AG20443 (cell line): Measurements from ENCODE around the gene ARID1B.

Experiments used
- DNase-seq: peaks from one replicate; pipeline ENCODE4 v3.0.0; 2012; ENCODE audit warnings: low spot score, mixed read lengths

Gene ARID1B

DNA sequence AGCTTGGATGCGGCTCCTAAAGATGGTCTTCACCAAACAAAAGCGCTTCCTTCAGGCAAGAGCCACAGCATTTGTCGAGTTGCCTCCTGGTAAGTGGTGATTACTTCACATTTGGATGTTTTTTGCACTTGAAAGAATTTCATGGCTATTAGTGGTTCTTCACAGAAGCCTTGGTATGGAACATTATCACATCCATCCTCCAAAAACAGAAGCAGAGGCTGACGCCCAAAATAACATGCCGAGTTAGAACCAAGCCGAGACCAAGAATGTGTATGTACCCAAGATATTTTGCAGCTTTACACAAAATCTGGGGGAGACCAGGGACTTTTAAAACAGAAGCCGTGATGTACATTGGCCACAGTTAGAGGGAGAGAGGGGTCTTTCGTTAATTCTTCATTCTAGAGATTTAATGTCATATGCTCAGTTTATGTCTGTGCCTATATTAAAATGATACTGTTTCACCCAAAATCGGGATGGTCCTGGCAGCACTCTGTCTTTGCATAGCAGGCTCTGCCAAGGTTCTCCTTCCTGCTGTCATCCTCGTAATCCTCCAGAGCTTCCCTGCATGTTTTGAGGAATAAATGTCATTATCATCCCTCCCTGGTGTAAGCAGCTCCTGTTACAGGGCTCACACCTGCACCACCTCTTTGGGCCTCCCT is 436.9 kb downstream of the ARID1B start:
- no peak for DNase-seq

DNA sequence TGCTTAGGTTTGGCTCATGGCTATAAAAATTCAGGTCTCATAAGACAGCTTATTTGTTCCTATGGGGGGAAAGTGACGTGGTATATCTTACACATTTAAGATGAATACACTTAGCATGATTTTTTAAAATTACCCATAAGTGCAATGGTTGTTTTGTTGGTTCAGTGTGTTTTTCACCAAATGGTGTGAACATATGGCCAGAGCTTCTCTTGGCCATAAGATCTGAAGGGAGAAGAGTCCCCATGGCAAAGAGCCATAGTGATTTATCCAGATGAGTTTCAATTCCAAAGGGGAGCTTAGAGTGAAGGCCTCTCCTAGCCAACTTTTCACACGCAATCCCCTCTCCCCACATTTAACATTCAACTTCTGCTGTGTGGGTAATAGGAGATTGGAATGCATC is 438.5 kb downstream of the ARID1B start:
- no peak for DNase-seq

DNA sequence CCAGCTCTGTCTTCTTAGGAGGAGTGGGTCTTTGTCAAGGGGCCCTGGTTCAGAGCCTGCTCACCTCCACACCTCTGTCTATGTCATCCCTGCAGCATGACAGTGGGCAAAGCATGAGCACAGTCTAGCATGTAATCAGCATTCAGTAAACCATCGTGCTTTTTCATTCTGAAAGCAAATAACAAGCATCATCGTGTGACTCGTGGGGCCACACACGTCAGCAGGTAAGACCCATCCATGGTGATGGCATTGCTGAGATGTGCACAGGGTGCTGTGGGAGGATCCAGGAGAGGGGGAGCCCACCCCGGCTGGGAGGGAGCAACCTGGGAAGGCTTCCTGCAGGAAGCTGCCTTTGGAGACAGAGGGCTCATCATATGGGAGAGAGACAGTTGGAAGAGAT is 439.4 kb downstream of the ARID1B start:
- DNase-seq, result no peak

DNA sequence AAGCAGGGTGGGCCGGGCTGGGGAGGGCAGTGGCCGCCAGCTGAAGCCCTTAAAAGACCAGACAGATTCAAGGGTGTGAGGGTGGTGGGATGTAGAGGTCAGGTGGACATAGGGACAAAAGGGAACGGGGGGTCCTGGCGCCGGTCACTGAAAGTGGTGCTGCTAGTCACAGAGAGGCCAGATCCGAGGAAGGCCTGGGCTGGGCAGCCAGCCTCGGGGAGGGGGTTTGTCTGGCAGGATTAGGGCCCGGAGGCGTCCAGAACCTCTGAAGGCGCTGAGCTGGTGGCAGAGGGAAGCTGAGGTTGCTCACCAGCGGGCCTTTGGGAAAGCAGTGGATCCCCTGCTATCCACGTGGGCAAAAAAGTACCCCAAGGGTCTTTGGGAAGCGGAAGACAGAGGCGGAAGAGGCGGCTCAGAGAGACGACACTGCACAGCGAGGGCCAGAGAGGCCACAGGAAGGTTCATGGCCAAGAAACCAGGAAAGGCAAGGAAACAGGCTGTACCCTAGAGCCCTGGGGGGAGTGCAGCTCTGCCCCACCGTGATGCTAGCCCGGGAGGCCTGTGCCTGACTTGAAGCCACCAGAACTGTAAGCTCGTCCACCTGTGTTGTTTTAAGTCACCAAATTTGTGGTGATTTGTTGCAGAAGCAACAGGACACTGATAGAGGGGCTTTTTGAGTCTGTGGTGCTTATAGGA is 440.2 kb downstream of the ARID1B start:
- no peak for DNase-seq

DNA sequence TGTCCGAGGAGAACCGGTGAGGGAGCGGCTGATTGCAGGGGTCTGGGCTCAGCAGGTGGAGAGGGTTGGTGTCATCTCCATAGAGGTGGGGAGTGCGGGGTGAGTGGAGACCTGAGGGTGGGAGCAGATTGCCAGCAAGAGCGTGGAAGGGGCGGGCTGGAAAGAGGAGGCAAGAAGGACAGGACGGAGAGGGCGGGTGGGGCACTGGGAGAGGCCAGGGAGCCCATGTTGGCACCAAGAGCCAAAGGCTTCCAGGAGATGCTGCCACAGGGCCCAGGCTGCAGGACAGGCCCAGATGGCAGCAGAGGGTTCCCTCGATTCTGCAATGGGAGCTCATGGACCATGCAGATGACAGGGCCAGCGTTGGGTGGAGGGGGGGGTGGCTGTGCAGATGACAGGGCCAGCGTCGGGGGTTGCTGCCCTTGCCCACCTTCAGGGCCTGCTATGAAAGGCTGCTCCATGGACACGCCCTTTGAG is 440.8 kb downstream of the ARID1B start:
- DNase-seq, result no peak

DNA sequence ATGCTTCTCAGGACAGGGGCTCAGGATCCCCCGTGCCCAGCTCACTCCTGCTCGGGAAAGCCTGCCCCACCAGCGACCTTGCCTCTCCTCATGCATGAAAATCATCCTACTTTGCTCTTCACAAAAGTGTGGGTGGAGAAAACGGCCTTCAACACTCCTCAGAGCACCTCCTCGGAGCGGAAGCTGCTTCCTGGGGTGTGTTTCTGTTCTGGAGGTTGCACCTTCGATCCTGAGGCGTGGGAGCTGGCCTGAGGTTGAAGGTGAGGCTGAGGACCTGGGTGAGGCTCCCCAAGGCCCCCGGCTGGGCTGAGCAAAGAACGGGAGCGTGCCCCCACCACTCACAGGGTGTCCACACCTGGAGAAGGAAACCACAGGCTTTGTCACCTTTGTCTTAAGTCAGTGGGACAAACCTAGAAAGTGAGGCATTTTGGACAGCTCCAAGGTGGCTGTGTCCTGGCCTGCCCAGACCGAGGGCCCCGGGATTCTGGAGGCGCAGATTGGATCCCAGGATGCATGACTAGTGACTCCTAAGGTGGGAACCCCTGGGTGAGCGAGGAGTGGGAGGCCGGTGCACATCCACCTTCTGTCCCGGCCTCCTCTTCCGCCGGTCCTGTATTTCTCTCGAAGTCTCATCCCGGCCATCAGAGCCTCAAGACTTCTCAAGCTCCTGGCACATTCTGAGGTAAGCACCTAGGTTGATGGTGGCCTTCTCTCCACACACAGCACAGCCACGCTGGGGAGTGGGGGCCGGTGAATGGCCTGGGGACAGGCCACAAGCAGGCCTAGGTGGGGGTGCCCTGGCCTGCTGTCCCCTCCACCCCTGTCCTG is 441.4 kb downstream of the ARID1B start:
- DNase-seq, result no peak

DNA sequence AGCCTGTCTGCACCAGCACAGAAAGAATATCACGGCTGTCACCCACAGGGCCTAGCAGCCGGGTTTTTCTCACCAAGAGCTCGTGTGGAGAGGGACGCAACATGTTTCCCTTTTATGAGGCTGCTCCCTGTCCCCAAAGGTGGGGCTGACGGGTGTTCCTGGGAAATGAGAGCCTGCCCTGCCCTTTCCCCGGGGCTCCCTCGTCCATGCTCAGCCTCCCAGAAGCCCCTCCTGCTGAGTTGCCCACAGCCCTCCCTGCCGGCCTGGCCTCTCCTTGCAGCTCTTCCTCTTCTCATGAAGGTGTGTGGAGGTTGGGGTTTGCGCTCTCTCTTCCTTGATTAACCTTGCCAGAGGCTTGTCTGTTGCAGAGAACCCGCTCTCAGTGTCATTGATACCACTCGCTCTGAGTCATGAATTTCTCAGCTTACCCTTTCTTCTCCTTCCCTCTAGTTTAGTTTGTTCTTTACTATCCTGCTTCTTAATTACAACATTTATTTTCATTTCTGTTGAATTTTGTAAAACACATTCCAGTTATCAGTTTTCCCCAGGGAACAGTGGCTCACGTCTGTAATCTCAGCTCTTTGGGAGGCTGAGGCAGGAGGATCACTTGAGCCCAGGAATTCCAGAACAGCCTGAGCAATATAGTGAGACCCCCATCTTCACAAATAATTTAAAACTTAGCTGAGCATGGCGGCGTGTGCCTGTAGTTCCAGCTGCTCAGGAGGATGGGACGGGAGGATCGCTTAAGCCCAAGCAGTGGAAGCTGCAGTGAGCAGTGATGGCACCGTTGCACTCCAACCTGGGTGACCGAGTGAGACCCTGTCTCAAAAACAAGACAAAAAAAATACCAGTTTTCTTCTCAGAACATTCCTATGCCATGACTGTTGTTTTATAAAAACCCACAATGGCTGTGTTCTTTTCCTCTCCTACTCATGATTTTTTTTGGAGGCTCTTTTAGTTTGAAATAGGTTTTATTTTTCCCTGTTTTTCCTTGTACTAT is 442.3 kb downstream of the ARID1B start:
- no peak for DNase-seq

DNA sequence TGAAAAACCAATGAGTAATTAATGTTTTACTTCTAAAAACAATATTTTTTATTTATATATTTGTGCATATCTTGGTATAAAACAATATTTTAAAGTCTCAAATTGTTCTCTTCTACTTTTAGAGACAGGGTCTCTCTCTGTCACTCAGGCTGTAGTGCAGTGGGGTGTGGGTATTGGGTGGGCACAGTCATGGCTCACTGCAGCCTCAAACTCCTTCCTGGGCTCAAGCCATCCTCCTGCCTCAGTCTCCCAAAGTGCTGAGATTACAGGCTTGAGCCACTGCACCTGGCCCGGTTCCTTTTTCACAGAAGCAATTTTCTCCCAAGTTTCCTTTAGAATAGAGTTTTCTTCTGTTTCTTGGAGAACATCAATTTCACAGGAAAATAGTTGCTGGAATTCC is 443.3 kb downstream of the ARID1B start:
- no peak for DNase-seq

DNA sequence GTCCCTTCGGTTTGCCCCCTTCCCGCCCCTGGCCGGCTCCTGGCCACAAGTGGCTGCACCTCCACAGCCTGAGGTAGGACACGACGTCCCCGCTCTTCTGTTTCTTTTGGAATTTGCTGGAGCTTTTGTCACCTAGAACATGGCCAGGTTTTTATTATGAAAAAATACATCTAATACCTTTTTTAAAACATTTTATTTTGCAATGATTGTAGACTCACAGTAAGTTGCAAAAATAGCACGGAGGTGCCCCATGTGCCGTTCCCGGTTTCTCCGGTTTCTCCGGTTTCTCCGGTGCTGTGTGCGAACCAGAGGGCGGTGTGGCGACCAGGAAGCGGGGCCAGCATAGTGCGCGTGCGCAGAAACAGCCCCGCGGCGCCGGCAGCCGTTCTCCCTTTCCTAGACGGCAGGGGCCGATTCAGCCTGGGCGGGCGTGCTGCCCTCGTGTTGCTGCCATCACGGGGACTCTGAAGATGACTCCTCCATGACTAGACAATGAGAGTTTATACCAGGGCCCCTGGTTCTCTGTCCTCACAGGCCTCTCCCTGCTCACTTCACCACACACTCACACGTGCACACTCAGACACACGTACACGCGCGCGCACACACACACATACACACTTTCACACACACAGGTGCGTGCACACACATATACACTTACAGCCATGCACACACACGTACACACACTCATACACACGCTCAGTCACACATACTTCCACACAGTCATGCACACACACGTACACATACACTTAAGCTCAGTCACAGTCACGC is 444.1 kb downstream of the ARID1B start:
- peak; percentile 97 for DNase-seq

DNA sequence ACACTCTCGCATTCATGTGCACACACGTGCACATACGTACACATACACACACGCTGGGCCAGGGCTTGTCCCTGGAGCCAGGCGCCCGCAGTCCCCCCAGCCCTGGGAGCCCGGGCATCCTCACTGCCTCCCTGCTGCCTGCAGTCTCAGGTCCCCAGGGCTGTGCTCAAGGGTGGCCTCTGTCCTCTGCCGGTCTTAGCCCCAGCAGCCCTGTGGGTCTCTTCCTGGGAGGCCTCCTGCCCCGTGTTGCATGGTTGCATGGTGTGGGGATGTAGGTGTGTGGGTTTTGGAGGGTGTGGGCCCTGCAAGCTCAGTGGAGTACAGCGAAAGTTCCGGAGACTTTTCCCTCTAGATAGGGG is 444.6 kb downstream of the ARID1B start:
- no peak for DNase-seq

DNA sequence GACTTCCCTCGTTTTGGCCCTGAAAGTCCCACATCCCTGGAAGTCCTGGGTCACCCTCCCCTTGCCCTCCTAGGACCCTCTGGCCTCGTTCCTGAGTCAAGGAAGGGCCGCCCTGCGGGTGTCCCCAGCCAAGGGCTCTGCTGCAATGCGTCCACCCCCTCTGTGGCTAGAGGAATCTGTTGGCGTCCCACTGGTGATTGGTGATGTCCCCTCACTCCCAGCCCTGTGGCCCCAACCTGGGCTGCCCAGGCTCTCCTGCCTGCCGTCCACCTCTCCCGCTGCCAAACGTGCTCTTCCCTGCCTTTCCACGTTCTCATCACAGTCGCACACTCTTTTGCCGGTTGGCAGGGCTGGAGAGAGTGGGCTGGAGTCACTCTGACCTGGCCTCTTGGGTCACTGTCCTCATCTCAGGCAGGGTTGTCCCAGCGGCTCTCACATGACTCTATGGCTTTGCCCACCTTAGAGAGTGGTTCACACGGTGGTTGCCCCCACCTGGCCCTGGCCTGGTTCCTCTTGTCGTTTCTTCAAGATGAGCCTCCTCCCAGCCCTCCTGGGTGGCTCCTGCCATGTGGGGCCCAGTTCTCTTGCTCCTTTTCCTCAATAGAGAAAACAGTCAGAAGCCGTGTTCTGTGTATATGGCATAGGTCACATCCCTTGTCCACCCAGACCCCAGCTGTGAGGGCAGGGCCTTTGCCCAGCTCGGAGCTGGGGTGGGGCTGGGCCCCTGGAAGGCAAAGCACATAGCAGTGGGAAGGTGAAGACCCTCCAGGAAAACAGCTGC is 445.2 kb downstream of the ARID1B start:
- DNase-seq, result no peak

DNA sequence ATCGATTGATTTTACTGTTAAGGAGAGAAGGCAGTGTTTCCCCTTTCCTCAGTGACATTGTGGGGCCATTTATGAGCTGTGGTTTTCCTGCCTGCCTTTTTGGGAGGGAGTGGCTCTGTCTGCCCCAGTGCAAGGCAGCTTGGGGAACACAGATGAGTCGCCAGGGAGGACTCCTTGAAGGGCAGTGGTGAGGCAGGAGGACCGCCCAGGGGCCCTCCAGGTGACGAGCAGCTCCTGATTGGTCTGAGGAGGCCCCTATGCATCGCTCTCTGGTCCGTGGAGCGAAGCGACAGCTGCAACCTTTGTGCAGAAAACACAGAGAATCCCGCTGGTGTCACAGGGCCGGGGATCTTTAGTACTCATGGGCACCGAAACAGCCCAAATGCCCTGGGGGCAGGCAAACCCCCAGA is 445.8 kb downstream of the ARID1B start:
- peak; percentile 44 for DNase-seq

DNA sequence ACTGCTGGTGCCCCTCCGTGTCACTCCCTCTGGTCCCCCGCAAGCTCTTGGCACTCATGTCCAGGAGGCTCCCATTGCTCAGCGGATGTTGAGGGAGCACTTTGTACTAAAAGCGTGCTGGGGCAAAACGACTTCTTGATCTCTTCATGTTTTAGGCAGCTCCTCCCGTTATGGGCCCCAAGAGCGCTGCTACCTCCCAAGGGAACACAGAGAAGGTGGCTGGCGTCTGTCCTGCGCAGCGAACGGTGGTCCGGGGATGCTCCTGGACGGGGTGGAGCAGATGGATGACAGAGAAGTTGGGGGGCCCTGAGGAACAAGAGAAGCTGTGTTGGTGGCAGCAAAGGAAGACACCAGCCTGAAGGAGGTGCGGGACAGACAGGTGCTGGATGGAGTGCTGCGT is 446.3 kb downstream of the ARID1B start:
- no peak for DNase-seq

DNA sequence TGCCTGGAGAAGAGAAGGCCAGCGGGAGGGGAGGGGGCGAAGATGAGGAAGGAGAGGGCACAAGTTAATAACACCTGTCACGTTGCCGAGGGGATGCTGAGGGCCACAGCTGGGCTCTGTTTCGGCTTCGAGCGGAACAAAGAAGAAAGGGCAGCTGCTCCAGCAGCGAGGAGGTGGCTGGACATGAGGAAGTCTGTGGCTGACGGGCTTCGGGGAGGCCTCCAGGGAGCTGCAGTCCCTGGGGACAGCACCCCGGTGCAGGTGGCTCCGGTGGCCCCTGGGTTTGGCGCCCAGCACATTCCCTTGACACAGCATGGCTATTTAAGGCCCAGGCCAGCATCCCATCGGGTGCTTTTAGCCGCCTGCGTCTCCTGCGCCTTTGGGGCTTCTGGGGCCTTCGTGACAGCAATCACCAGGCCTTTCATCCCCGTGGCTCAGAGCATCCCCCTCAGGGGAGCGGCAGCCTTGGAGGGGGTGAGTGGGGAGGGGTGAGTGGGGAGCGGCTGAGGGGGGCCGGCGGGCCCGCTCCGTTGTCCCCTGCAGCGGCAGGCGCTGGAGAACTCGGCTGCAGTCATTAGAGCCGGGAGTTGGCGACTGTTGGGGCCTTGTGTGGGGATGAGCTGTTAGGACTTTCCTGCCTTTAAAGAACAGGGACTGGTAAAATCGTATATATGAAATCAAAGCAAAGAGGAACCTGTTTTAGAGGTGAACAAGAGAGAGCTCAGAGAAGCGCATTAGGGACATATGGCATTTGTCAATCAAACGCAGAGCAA is 447.2 kb downstream of the ARID1B start:
- DNase-seq, result no peak

DNA sequence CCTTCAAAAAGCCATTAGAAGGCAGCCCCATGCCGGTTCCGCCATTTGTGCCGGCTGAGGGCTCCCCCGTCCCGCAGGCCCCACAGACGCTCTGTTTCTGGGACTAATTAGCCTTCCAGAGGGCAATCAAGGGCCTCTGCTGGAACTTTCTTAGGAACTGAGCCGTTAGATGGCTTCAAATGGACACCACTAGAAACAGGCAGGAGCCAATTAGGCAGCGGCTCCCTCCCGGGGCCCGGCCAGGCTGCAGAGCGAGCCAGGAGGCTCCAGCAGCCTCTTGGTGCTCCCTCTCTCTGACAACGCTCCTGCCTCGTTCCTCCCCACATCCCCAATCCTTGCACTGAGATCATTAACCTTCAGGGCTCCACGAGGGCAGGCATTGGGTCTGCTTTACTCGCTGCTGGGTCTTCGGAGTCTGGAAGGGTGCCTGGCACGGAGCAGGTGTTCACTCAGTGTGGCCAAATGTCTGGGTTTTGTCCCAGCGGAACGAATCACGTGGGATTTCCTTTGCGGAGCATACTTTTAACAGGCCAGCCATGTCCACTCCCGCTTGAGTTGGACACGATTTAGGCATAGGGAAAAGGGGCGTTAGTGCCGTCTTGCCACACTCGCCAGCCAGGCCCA is 447.9 kb downstream of the ARID1B start:
- DNase-seq, result no peak

DNA sequence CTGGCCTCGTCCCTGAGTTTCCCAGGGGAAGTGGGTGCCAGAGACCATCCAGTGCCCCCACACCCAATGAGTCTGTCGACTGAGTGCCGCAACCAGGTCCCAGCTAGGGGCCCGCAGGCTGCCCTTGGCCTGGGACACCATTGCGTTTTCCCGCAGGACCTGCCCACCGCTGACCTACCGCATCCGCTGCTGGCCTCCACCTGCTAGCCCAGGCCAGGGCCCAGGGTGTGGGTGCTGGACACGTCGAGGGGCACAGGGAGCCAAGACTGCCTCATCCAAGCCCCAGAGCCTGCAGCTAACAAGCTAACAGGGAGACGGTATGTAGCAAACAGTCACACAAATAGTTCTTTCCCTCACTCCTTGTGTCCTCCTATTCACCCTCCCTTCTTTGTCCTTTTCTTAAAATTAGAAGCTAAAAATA is 448.4 kb downstream of the ARID1B start:
- DNase-seq, result peak; percentile 38

DNA sequence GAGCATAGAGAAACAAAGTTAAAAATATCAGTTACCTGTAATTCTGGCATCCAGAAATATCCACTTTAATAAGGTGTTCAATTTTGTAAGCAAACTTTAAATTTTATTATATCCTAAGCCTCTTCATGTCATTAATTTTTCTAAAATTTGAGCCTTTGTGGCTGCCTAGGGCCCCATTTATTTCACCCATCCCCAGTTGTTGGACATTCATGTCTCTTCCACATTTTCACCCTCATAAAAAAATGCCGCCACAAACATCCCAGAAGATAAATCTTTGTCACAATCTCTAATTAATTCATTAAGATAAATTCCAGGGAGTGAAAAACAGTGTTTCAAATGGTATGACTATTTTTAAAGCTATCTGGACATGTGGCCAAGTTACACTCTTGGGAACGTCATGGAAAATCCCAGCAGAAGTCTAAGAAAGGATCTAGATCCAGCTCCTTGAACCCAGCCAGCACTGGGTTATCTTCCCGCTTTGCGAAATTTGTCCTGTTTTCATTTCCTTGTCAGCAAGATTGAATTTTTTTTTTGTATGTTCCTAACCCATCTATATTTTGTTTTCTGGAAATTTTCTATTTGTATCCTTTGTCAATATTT is 448.9 kb downstream of the ARID1B start:
- DNase-seq, result peak; percentile 78

DNA sequence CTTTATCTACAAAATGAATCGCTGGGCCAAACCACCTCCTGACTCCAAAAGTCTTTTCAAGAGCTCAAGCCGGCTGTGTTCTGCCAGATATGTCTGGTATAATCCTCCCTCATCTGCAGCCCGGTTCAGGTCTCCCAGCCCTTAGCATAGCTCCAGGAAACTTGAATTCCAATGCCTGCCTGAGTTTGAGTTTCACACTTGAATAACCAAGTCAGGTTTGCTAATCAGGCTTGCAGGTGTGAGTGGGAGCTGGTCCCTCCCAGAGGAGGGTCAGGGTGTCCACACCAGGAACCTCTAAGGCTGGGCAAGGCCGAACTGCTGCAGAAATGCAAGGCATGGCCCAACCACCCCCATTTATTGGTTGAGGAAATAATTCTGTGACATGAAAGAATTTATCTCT is 449.6 kb downstream of the ARID1B start:
- DNase-seq, result no peak
